ENCODE data around the gene TMEM19. TPM values are rescaled to one million over a fixed set of nuclear protein-coding genes. Genes with fewer than 3 reads are reported as not detected.

The TMEM19 gene
- total RNA-seq, 1 experiment from 2014 or later = 17.3 TPM

DNA sequence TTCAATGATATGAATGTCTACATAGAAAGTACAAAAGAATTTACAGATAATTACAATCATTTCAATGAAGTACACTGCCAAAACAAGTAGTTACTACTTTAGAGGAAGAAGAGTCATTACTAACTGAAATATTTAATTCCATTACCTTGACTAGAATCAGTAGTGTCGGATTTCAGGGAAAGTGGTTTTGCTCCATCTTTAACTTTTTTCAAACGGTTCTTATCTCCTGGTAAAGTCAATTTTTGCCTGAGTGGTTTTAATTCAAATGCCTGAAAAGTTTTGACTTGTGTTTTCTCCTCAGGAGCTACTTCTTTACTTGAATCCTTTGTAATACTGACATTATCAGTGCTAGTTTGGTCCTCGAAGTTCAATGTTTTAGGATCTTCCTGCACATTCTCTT is 29.1 kb upstream of the TMEM19 start:
- no peaks in the 10 kb centered on the region for H3K23me2 ChIP-seq (ENCODE audit: insufficient read length, low read depth, low read length, poor library complexity, severe bottlenecking)
- TF ChIP-seq CTCF (conservative IDR thresholded peaks at IDR 0.05) = no peak
- peaks cover 4% of the 10 kb centered on the region; the same call in 1 of the 2 replicates for H3K79me2 ChIP-seq (ENCODE audit: insufficient read depth, low read length)
- WGBS (ENCODE audit: extremely low coverage, insufficient read length, low lambda C conversion rate) = no CpG with 5 or more reads among the region's 3 CpGs
- no peak overlapping the region for H2AK5ac ChIP-seq (ENCODE audit: insufficient read length, low read length)
- Mint-ChIP-seq H3K27me3 (ENCODE audit: low read depth) (no peaks in the 10 kb centered on the region), H3K27ac (peak overlapping the region in 1 of 3 experiments; percentile 67; a peak in 1 of 7 replicates), H3K4me3 (no peak overlapping the region), H3K4me1 (peaks cover 4 to 11% of the 10 kb centered on the region in 2 experiments; a peak in 3 of 4 replicates), H3K36me3 (ENCODE audit: insufficient read depth in 1 of 3, low read depth in 3 of 3) (peaks cover 27 to 32% (median 29%) of the 10 kb centered on the region in 3 experiments), H3K9me3 (peaks cover 0 to 2% of the 10 kb centered on the region in 2 experiments; a peak in 3 of 5 replicates)
- no peaks in the 10 kb centered on the region for H3K9me3 ChIP-seq (ENCODE audit: control insufficient read depth, low read depth, low read length)
- H2BK5ac ChIP-seq (ENCODE audit: insufficient read length, low read length) = no peak overlapping the region
- no peak overlapping the region for H4K8ac ChIP-seq (replicated peaks; ENCODE audit: insufficient read length, low read depth, low read length)
- H3K27me3 ChIP-seq (ENCODE audit: insufficient read depth, low read length) = no peaks in the 10 kb centered on the region
- H4K91ac ChIP-seq (ENCODE audit: insufficient read length, low read depth, low read length) = no peak overlapping the region
- H3K14ac ChIP-seq (ENCODE audit: insufficient read depth, low read length) = no peak overlapping the region
- H3K56ac ChIP-seq (ENCODE audit: insufficient read length, low read depth, low read length) = no peak overlapping the region
- H3K9ac ChIP-seq (ENCODE audit: extremely low read depth, insufficient read length, low read length) = no peak overlapping the region
- no peak overlapping the region for H3K27ac ChIP-seq (ENCODE audit: insufficient read length, low read depth, low read length)
- H3K4me1 ChIP-seq (ENCODE audit: insufficient read depth, low read length) = no peaks in the 10 kb centered on the region
- H3K23ac ChIP-seq (ENCODE audit: insufficient read length, low read depth, low read length) = no peak overlapping the region
- no peak for DNase-seq
- no peak overlapping the region for H2BK120ac ChIP-seq (ENCODE audit: low read depth, low read length, poor library complexity, severe bottlenecking)
- no peak overlapping the region for H3K18ac ChIP-seq (ENCODE audit: insufficient read length, low read depth, low read length)
- H2BK12ac ChIP-seq (ENCODE audit: insufficient read length, low read depth, low read length) = no peak overlapping the region
- H3K79me1 ChIP-seq (ENCODE audit: insufficient read depth, low read depth, low read length, poor library complexity, severe bottlenecking) = no peaks in the 10 kb centered on the region
- no peak overlapping the region for H3K4ac ChIP-seq (ENCODE audit: low read depth, low read length)
- H2AFZ ChIP-seq (ENCODE audit: low read length) = no peak overlapping the region
- H3K4me2 ChIP-seq (ENCODE audit: insufficient read depth, insufficient read length, low read length) = no peak overlapping the region
- no peak overlapping the region for H2BK15ac ChIP-seq (ENCODE audit: low read depth, low read length)
- no peaks in the 10 kb centered on the region for H4K20me1 ChIP-seq (ENCODE audit: control insufficient read depth, insufficient read depth, insufficient read length)
- no peak overlapping the region for H3T11ph ChIP-seq (ENCODE audit: low read length)
- H2BK20ac ChIP-seq (ENCODE audit: low read depth, low read length, poor library complexity, severe bottlenecking) = no peak overlapping the region
- H4K5ac ChIP-seq (ENCODE audit: insufficient read length, low read depth, low read length) = no peak overlapping the region
